NCI-H526 treated with DMSO at 0.1 percent for 48 hours (cell line): ENCODE measurements around the gene PCDHGB4.
"Not testable (repeated sequence)": the region's sequence is repeated elsewhere in the genome, so short reads cannot be mapped to it uniquely, and the experiment has no call there.

Experiments
- DNase-seq: peaks from one replicate; lab custom pipeline; 2025; lab: John Stamatoyannopoulos, UW

PCDHGB4 gene

GRCh38 chr5:141430332-141431113 is 43.0 kb downstream of the PCDHGB4 start, which contains the start of gene PCDHGA12:
PCDHGA12 (plus strand) TSS chr5:141430507; CDS start chr5:141430760, 253 bp downstream.
- DNase-seq: peak; percentile 78

- no peak for DNase-seq
Measured at GRCh38 chr5:141431286-141431685, 43.8 kb downstream of the PCDHGB4 start.

DNA sequence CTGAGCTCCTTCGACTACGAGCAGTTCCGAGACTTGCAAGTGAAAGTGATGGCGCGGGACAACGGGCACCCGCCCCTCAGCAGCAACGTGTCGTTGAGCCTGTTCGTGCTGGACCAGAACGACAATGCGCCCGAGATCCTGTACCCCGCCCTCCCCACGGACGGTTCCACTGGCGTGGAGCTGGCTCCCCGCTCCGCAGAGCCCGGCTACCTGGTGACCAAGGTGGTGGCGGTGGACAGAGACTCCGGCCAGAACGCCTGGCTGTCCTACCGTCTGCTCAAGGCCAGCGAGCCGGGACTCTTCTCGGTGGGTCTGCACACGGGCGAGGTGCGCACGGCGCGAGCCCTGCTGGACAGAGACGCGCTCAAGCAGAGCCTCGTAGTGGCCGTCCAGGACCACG is 44.8 kb downstream of the PCDHGB4 start:
- not testable (repeated sequence) for DNase-seq

DNA sequence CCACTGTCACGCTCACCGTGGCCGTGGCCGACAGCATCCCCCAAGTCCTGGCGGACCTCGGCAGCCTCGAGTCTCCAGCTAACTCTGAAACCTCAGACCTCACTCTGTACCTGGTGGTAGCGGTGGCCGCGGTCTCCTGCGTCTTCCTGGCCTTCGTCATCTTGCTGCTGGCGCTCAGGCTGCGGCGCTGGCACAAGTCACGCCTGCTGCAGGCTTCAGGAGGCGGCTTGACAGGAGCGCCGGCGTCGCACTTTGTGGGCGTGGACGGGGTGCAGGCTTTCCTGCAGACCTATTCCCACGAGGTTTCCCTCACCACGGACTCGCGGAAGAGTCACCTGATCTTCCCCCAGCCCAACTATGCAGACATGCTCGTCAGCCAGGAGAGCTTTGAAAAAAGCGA is 45.2 kb downstream of the PCDHGB4 start:
- not testable (repeated sequence) for DNase-seq

- DNase-seq: no peak
Measured at GRCh38 chr5:141434006-141434405, 46.5 kb downstream of the PCDHGB4 start.

- no peak for DNase-seq
Measured at GRCh38 chr5:141437221-141437620, 49.7 kb downstream of the PCDHGB4 start.

- DNase-seq: peak; percentile 42
Measured at GRCh38 chr5:141439411-141440141, 52.1 kb downstream of the PCDHGB4 start.
